Measurements from ENCODE around the gene DHCR24.

GRCh38 chr1:54861070-54861761 lies 25.8 kb downstream of the DHCR24 start:
- peak; percentile 73 for TF ChIP-seq MAX (IDR thresholded peaks at IDR 0.05)
- TF ChIP-seq CEBPB (IDR thresholded peaks at IDR 0.05), result no peak
- no peak for TF ChIP-seq RAD21 (IDR thresholded peaks at IDR 0.05; ENCODE audit: low read depth)
- peak; percentile 64; the same call in 1 of the 2 replicates for TF ChIP-seq EP300 (IDR thresholded peaks at IDR 0.05; ENCODE audit: borderline replicate concordance)
- TF ChIP-seq TAF1 (IDR thresholded peaks at IDR 0.05; ENCODE audit: low read depth), result no peak
- TF ChIP-seq TEAD4 (IDR thresholded peaks at IDR 0.05), result peak; percentile 84
- TF ChIP-seq USF1 (IDR thresholded peaks at IDR 0.05), result no peak
- TF ChIP-seq YY1 (IDR thresholded peaks at IDR 0.05; ENCODE audit: low read depth), result no peak
- no peak for TF ChIP-seq CREB1 (IDR thresholded peaks at IDR 0.05; ENCODE audit: low read depth)
- no peak for TF ChIP-seq REST (IDR thresholded peaks at IDR 0.05; ENCODE audit: low read depth)

Data from Ishikawa (cell line).